ENCODE data around the gene DCP2. TPM values are rescaled to one million over a fixed set of nuclear protein-coding genes. Genes with fewer than 3 reads are reported as not detected.

DCP2 gene
- total RNA-seq, 5 donors from 2014 or later (not counting 1 experiment from before 2014, with no cell fraction given): 68.6 to 88.5 (median 71.9) TPM

DNA sequence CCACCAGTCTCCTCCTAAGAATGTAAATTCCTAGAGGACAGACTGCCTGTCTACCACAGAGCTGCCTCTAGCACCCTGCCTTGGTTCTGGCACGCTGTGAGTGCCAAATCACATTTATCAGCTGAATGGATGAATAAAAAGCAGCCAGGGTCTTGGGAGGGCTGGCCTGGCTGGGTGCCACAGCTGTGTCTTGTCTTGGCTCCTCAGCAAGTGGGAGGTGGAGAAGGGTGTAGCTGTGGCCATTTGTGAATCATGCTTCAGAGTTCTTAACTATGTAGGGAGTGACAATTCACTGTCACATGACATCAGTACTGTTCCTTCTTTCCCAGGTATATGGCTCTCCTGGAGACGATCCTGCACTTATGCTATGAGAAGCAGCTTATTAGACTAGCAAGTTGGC lies 70.6 kb downstream of the DCP2 start:
- H3K27me3 Mint-ChIP-seq: no peaks in the 10 kb centered on the region
- ATAC-seq (replicated peaks in 1 of 4) (no peak), DNase-seq (no peak)
- H3K4me1 Mint-ChIP-seq: peaks cover 7 to 10% (median 8%) of the 10 kb centered on the region in 3 donors
- no peaks in the 10 kb centered on the region for H3K9me3 Mint-ChIP-seq
- no peak overlapping the region for H3K27ac ChIP-seq (ENCODE audit: low read length)
- H3K27ac Mint-ChIP-seq: peak overlapping the region in 1 of 2 donors; percentile 8
- no peaks in the 10 kb centered on the region for H3K27me3 ChIP-seq (replicated peaks in 1 of 2; ENCODE audit: control insufficient read depth in 2 of 2, extremely low read depth in 1 of 2, insufficient read depth in 2 of 2, low read length in 1 of 2)
- CTCF ChIA-PET: no interaction called here
- no peaks in the 10 kb centered on the region for H3K36me3 ChIP-seq (ENCODE audit: control insufficient read depth in 2 of 2, extremely low read depth in 1 of 2, insufficient read depth in 1 of 2, low read length in 1 of 2)
- H3K9me3 ChIP-seq: no peaks in the 10 kb centered on the region
- POLR2A ChIA-PET: interaction anchor here in 1 of 2 donors (0.6 kb wide), 1 partner anchor 8 kb away, joined by 3 read pairs; no protein-coding TSS in a partner anchor
- no peak overlapping the region for H3K4me3 Mint-ChIP-seq
- H3K36me3 Mint-ChIP-seq: peaks cover 6% of the 10 kb centered on the region
- H3K4me1 ChIP-seq (ENCODE audit: control insufficient read depth in 1 of 2, extremely low read depth in 1 of 2, insufficient read depth in 2 of 2, low read length in 2 of 2): peaks cover 0 to 7% of the 10 kb centered on the region in 2 experiments
- no peak overlapping the region for H3K4me3 ChIP-seq (ENCODE audit: control insufficient read depth in 1 of 2, extremely low read depth in 1 of 2, low read length in 1 of 2)
- 100% methylated on average over 1 of the region's 2 CpGs for WGBS (ENCODE audit: insufficient coverage)

- Mint-ChIP-seq H3K9me3 (no peaks in the 10 kb centered on the region), H3K27me3 (no peaks in the 10 kb centered on the region), H3K36me3 (peaks cover 6% of the 10 kb centered on the region), H3K4me3 (no peak overlapping the region), H3K27ac (no peak overlapping the region), H3K4me1 (peaks cover 7 to 12% (median 8%) of the 10 kb centered on the region in 3 donors)
- H3K36me3 ChIP-seq (ENCODE audit: control insufficient read depth in 2 of 2, extremely low read depth in 1 of 2, insufficient read depth in 1 of 2, low read length in 1 of 2): no peaks in the 10 kb centered on the region
- no peaks in the 10 kb centered on the region for H3K27me3 ChIP-seq (replicated peaks in 1 of 2; ENCODE audit: control insufficient read depth in 2 of 2, extremely low read depth in 1 of 2, insufficient read depth in 2 of 2, low read length in 1 of 2)
- ChIA-PET CTCF (no interaction called here), POLR2A (no interaction called here)
- no peak overlapping the region for H3K4me3 ChIP-seq (ENCODE audit: control insufficient read depth in 1 of 2, extremely low read depth in 1 of 2, low read length in 1 of 2)
- peaks cover 0 to 7% of the 10 kb centered on the region in 2 experiments for H3K4me1 ChIP-seq (ENCODE audit: control insufficient read depth in 1 of 2, extremely low read depth in 1 of 2, insufficient read depth in 2 of 2, low read length in 2 of 2)
- 86% methylated on average over 1 of the region's 11 CpGs for WGBS (ENCODE audit: insufficient coverage)
- no peak overlapping the region for H3K27ac ChIP-seq (ENCODE audit: low read length)
- DNase-seq: no peak
- H3K9me3 ChIP-seq: no peaks in the 10 kb centered on the region
- ATAC-seq (replicated peaks in 1 of 4): no peak
Measured at GRCh38 chr5:113047733-113048652, 71.4 kb downstream of the DCP2 start.

GRCh38 chr5:113048931-113049330 lies 72.3 kb downstream of the DCP2 start:
- Mint-ChIP-seq H3K36me3 (peaks cover 9% of the 10 kb centered on the region), H3K27ac (no peak overlapping the region), H3K4me1 (peaks cover 7 to 12% (median 8%) of the 10 kb centered on the region in 3 donors), H3K9me3 (no peaks in the 10 kb centered on the region), H3K4me3 (no peak overlapping the region), H3K27me3 (no peaks in the 10 kb centered on the region)
- no peak for ATAC-seq (replicated peaks in 1 of 4)
- 90% methylated on average over 9 of the region's 10 CpGs for whole genome bisulfite sequencing (ENCODE audit: insufficient coverage)
- Histone ChIP-seq H3K4me3 (ENCODE audit: control insufficient read depth in 1 of 2, extremely low read depth in 1 of 2, low read length in 1 of 2) (no peak overlapping the region), H3K27me3 (replicated peaks in 1 of 2; ENCODE audit: control insufficient read depth in 2 of 2, extremely low read depth in 1 of 2, insufficient read depth in 2 of 2, low read length in 1 of 2) (no peaks in the 10 kb centered on the region), H3K36me3 (ENCODE audit: control insufficient read depth in 2 of 2, extremely low read depth in 1 of 2, insufficient read depth in 1 of 2, low read length in 1 of 2) (no peaks in the 10 kb centered on the region), H3K9me3 (no peaks in the 10 kb centered on the region), H3K4me1 (ENCODE audit: control insufficient read depth in 1 of 2, extremely low read depth in 1 of 2, insufficient read depth in 2 of 2, low read length in 2 of 2) (peaks cover 0 to 7% of the 10 kb centered on the region in 2 experiments), H3K27ac (ENCODE audit: low read length) (no peak overlapping the region)
- DNase-seq: no peak
- POLR2A ChIA-PET: no interaction called here
- CTCF ChIA-PET: no interaction called here

GRCh38 chr5:113050721-113051382 lies 74.3 kb downstream of the DCP2 start:
- Histone ChIP-seq H3K36me3 (ENCODE audit: control insufficient read depth in 2 of 2, extremely low read depth in 1 of 2, insufficient read depth in 1 of 2, low read length in 1 of 2) (no peaks in the 10 kb centered on the region), H3K9me3 (no peaks in the 10 kb centered on the region), H3K4me3 (ENCODE audit: control insufficient read depth in 1 of 2, extremely low read depth in 1 of 2, low read length in 1 of 2) (no peak overlapping the region), H3K4me1 (ENCODE audit: control insufficient read depth in 1 of 2, extremely low read depth in 1 of 2, insufficient read depth in 2 of 2, low read length in 2 of 2) (peaks cover 0 to 7% of the 10 kb centered on the region in 2 experiments), H3K27ac (ENCODE audit: low read length) (no peak overlapping the region), H3K27me3 (replicated peaks in 1 of 2; ENCODE audit: control insufficient read depth in 2 of 2, extremely low read depth in 1 of 2, insufficient read depth in 2 of 2, low read length in 1 of 2) (no peaks in the 10 kb centered on the region)
- H3K27me3 Mint-ChIP-seq: no peaks in the 10 kb centered on the region
- peak in 1 of 4 experiments; percentile 58 for ATAC-seq (replicated peaks in 1 of 4)
- no peak overlapping the region for H3K4me3 Mint-ChIP-seq
- H3K4me1 Mint-ChIP-seq: peaks cover 7 to 12% (median 8%) of the 10 kb centered on the region in 3 donors
- no peak for DNase-seq
- POLR2A ChIA-PET: no interaction called here
- no peaks in the 10 kb centered on the region for H3K9me3 Mint-ChIP-seq
- 81% methylated on average over 4 of the region's 9 CpGs for WGBS (ENCODE audit: insufficient coverage)
- H3K36me3 Mint-ChIP-seq: peaks cover 7% of the 10 kb centered on the region
- CTCF ChIA-PET: no interaction called here
- peak overlapping the region; percentile 47 to 59 for H3K27ac Mint-ChIP-seq

DNA sequence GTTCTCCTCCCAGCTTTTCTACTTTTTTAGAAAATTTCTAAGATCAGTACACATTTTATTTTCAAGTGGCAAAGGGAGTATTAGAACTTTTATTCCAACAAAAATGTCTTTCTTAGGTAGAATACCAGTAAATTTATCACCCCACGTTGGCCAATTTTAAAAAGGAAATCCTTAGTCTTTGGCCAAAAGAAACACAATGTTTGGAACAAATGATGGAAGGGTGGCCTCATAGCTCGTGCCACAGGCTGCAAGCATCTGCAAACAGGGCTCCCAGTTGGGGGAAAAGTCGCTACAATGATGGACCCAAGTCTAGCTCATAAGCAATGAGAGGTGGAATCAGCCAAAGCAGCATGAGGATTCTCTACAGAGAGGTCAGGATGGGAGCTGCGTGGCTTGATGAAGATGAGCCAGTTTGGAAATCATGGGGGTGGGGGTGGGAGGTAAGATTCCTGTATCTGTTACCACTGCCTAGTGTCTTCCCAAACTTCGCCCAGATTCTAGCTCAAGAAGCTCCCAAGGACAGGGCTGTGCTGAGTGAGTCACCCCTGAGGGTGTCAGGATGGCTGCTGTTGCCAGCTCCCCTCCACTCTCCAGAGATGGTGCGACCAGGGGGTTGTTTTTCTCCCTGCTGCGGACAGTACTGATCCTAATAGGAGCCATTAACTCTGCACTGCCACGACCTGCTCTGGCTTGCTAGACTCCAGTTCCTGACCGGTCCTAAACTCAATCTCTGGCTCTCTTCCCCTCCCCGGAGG lies 75.6 kb downstream of the DCP2 start:
- whole genome bisulfite sequencing (ENCODE audit: insufficient coverage): 83% methylated on average over 7 of the region's 10 CpGs
- CTCF ChIA-PET: no interaction called here
- Mint-ChIP-seq H3K27ac (no peak overlapping the region), H3K27me3 (no peaks in the 10 kb centered on the region), H3K4me1 (peaks cover 7 to 12% (median 12%) of the 10 kb centered on the region in 3 donors), H3K4me3 (no peak overlapping the region), H3K9me3 (no peaks in the 10 kb centered on the region), H3K36me3 (peaks cover 5% of the 10 kb centered on the region)
- peaks cover 0 to 7% of the 10 kb centered on the region in 2 experiments for H3K4me1 ChIP-seq (ENCODE audit: control insufficient read depth in 1 of 2, extremely low read depth in 1 of 2, insufficient read depth in 2 of 2, low read length in 2 of 2)
- H3K36me3 ChIP-seq (ENCODE audit: control insufficient read depth in 2 of 2, extremely low read depth in 1 of 2, insufficient read depth in 1 of 2, low read length in 1 of 2): no peaks in the 10 kb centered on the region
- H3K27me3 ChIP-seq (replicated peaks in 1 of 2; ENCODE audit: control insufficient read depth in 2 of 2, extremely low read depth in 1 of 2, insufficient read depth in 2 of 2, low read length in 1 of 2): no peaks in the 10 kb centered on the region
- no peaks in the 10 kb centered on the region for H3K9me3 ChIP-seq
- no peak overlapping the region for H3K4me3 ChIP-seq (ENCODE audit: control insufficient read depth in 1 of 2, extremely low read depth in 1 of 2, low read length in 1 of 2)
- H3K27ac ChIP-seq (ENCODE audit: low read length): no peak overlapping the region
- ATAC-seq (replicated peaks in 1 of 4): no peak
- POLR2A ChIA-PET: no interaction called here
- no peak for DNase-seq

GRCh38 chr5:113053511-113053995 lies 77.0 kb downstream of the DCP2 start:
- H3K9me3 Mint-ChIP-seq: no peaks in the 10 kb centered on the region
- no peak overlapping the region for H3K4me3 Mint-ChIP-seq
- DNase-seq (no peak), ATAC-seq (replicated peaks in 1 of 4) (no peak)
- H3K4me3 ChIP-seq (ENCODE audit: control insufficient read depth in 1 of 2, extremely low read depth in 1 of 2, low read length in 1 of 2): no peak overlapping the region
- no peaks in the 10 kb centered on the region for H3K36me3 ChIP-seq (ENCODE audit: control insufficient read depth in 2 of 2, extremely low read depth in 1 of 2, insufficient read depth in 1 of 2, low read length in 1 of 2)
- POLR2A ChIA-PET: no interaction called here
- no peaks in the 10 kb centered on the region for H3K27me3 Mint-ChIP-seq
- H3K27ac Mint-ChIP-seq: no peak overlapping the region
- peaks cover 3 to 11% of the 10 kb centered on the region in 2 experiments for H3K4me1 ChIP-seq (ENCODE audit: control insufficient read depth in 1 of 2, extremely low read depth in 1 of 2, insufficient read depth in 2 of 2, low read length in 2 of 2)
- no peaks in the 10 kb centered on the region for H3K27me3 ChIP-seq (replicated peaks in 1 of 2; ENCODE audit: control insufficient read depth in 2 of 2, extremely low read depth in 1 of 2, insufficient read depth in 2 of 2, low read length in 1 of 2)
- 95% methylated on average over 4 of the region's 9 CpGs for WGBS (ENCODE audit: insufficient coverage)
- no peak overlapping the region for H3K27ac ChIP-seq (ENCODE audit: low read length)
- H3K9me3 ChIP-seq: no peaks in the 10 kb centered on the region
- CTCF ChIA-PET: interaction anchor here in 1 of 2 donors (0.6 kb wide), 2 partner anchors 20 to 159 kb away, joined by 4 to 5 read pairs; no protein-coding TSS in a partner anchor
- H3K36me3 Mint-ChIP-seq: peaks cover 5% of the 10 kb centered on the region
- H3K4me1 Mint-ChIP-seq: peaks cover 8 to 19% (median 12%) of the 10 kb centered on the region in 3 donors
